ENCODE results near the gene MOXD1.

DNA sequence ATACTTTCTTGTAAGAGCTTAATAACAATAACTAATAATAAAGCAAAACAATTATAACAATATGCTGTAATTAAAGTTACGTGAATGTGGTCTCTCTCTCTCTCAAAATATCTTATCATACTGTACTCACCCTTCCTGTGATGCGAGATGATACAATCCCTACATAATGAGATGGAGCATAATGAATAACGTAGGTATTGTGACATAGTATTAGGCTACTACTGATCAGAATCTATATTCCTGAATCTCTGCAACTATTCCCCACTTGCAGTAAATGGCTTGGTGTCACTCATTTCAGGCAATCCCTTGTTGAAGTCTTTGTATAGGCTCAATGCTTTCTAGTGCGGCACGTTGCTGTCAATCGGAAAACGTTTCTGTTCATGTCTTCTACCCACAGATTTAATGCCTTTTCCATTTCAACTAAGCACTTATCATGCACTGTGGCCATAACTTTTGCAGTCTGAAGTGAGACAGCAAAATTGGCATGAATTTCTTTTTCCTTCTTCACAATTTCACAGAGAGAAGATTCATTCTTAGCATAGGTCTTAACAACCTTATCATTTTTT, 32.3 kb downstream of the MOXD1 start:
- TF ChIP-seq, protein P1, sequence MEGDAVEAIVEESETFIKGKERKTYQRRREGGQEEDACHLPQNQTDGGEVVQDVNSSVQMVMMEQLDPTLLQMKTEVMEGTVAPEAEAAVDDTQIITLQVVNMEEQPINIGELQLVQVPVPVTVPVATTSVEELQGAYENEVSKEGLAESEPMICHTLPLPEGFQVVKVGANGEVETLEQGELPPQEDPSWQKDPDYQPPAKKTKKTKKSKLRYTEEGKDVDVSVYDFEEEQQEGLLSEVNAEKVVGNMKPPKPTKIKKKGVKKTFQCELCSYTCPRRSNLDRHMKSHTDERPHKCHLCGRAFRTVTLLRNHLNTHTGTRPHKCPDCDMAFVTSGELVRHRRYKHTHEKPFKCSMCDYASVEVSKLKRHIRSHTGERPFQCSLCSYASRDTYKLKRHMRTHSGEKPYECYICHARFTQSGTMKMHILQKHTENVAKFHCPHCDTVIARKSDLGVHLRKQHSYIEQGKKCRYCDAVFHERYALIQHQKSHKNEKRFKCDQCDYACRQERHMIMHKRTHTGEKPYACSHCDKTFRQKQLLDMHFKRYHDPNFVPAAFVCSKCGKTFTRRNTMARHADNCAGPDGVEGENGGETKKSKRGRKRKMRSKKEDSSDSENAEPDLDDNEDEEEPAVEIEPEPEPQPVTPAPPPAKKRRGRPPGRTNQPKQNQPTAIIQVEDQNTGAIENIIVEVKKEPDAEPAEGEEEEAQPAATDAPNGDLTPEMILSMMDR (IDR thresholded peaks at IDR 0.05) = no peak
- TF ChIP-seq POLR2A (IDR thresholded peaks at IDR 0.05) = no peak

Measured in thyroid gland (tissue), 4 donors.